ENCODE data around the gene ITPR1. TPM values are rescaled to one million over a fixed set of nuclear protein-coding genes. Genes with fewer than 3 reads are reported as not detected.

ITPR1 gene
- polyA plus RNA-seq, 1 donor from 2014 or later, result 2.1 TPM

GRCh38 chr3:4447295-4447999 is 45.7 kb upstream of the ITPR1 start (continued):
- TF ChIP-seq REST (IDR thresholded peaks at IDR 0.05; ENCODE audit: borderline replicate concordance), result no peak

- Histone ChIP-seq H3K9me3 (ENCODE audit: low read length) (no peaks in the 10 kb centered on the region), H3K9ac (ENCODE audit: low read length) (no peak overlapping the region), H3K79me2 (replicated peaks; ENCODE audit: insufficient read depth, low read length) (no peaks in the 10 kb centered on the region), H3K4me2 (ENCODE audit: low read length) (no peak overlapping the region), H3K9me2 (ENCODE audit: insufficient read depth, low read length) (no peaks in the 10 kb centered on the region), H2AFZ (ENCODE audit: low read depth, low read length) (no peak overlapping the region), H3K27ac (ENCODE audit: low read length) (no peak overlapping the region), H3K36me3 (ENCODE audit: insufficient read depth, low read length) (no peaks in the 10 kb centered on the region), H3K4me3 (ENCODE audit: low read length) (no peak overlapping the region), H3F3A (ENCODE audit: insufficient read depth, low read length, poor library complexity, severe bottlenecking) (no peaks in the 10 kb centered on the region), H4K20me1 (ENCODE audit: insufficient read depth) (no peaks in the 10 kb centered on the region), H3K27me3 (ENCODE audit: insufficient read depth, low read depth, low read length) (no peaks in the 10 kb centered on the region)
- TF ChIP-seq EP300 (conservative IDR thresholded peaks at IDR 0.05; ENCODE audit: poor library complexity, severe bottlenecking), result no peak
- no peak for TF ChIP-seq SMC3 (conservative IDR thresholded peaks at IDR 0.05; ENCODE audit: poor library complexity)
- TF ChIP-seq CTCF (IDR thresholded peaks at IDR 0.05; ENCODE audit: poor library complexity, severe bottlenecking), result no peak
- TF ChIP-seq TAF1 (IDR thresholded peaks at IDR 0.05; ENCODE audit: low read depth), result no peak
Measured at GRCh38 chr3:4448187-4448586, 45.0 kb upstream of the ITPR1 start.

- Histone ChIP-seq H3K9ac (ENCODE audit: low read length) (no peak overlapping the region), H3K79me2 (replicated peaks; ENCODE audit: insufficient read depth, low read length) (no peaks in the 10 kb centered on the region), H3F3A (ENCODE audit: insufficient read depth, low read length, poor library complexity, severe bottlenecking) (no peaks in the 10 kb centered on the region), H3K27me3 (ENCODE audit: insufficient read depth, low read depth, low read length) (no peaks in the 10 kb centered on the region), H3K4me2 (ENCODE audit: low read length) (no peak overlapping the region), H3K9me3 (ENCODE audit: low read length) (no peaks in the 10 kb centered on the region), H2AFZ (ENCODE audit: low read depth, low read length) (no peak overlapping the region), H3K9me2 (ENCODE audit: insufficient read depth, low read length) (no peaks in the 10 kb centered on the region), H3K27ac (ENCODE audit: low read length) (no peak overlapping the region), H4K20me1 (ENCODE audit: insufficient read depth) (no peaks in the 10 kb centered on the region), H3K36me3 (ENCODE audit: insufficient read depth, low read length) (no peaks in the 10 kb centered on the region), H3K4me3 (ENCODE audit: low read length) (no peak overlapping the region)
- TF ChIP-seq SMC3 (conservative IDR thresholded peaks at IDR 0.05; ENCODE audit: poor library complexity) (no peak), TAF1 (IDR thresholded peaks at IDR 0.05; ENCODE audit: low read depth) (no peak), MXI1 (conservative IDR thresholded peaks at IDR 0.05; ENCODE audit: poor library complexity, severe bottlenecking) (no peak), REST (IDR thresholded peaks at IDR 0.05; ENCODE audit: borderline replicate concordance) (no peak), EZH2 (IDR thresholded peaks at IDR 0.05; ENCODE audit: borderline replicate concordance, insufficient read depth, low read length, poor library complexity, severe bottlenecking) (no peak)
Measured at GRCh38 chr3:4449043-4449805, 43.9 kb upstream of the ITPR1 start.

Measured in neural cell (in vitro differentiated cells).